Esophagus (tissue), 2 donors: ENCODE measurements around the gene PHF12. TPM values are rescaled to one million over a fixed set of nuclear protein-coding genes. Genes with fewer than 3 reads are reported as not detected.

ENCODE experiments used
- H3K27ac ChIP-seq, 2 donors: one replicate each; pipeline ENCODE4 v1.5.1; 2013; ENCODE audit warnings: low read depth in 2 of 2, mild to moderate bottlenecking in 2 of 2, inconsistent platforms in 1 of 2, low read length in 1 of 2, moderate library complexity in 1 of 2
- H3K27me3 ChIP-seq, 2 donors: one replicate each; pipeline ENCODE4 v1.6.1; 2013; ENCODE audit warnings: low read length in 2 of 2, control low read depth in 1 of 2, mild to moderate bottlenecking in 1 of 2; ENCODE audit not compliant: insufficient read depth in 2 of 2, control insufficient read depth in 1 of 2
- H3K36me3 ChIP-seq, 2 donors: one replicate each; pipeline ENCODE4 v1.6.1; 2013; ENCODE audit warnings: low read length in 1 of 2; ENCODE audit not compliant: control insufficient read depth in 2 of 2, insufficient read depth in 2 of 2
- H3K4me1 ChIP-seq, 2 donors: one replicate each; pipeline ENCODE4 v1.6.1; 2013; ENCODE audit warnings: low read length in 1 of 2; ENCODE audit not compliant: control insufficient read depth in 2 of 2, insufficient read depth in 2 of 2
- H3K4me3 ChIP-seq, 2 donors: one replicate each; pipeline ENCODE4 v1.5.1; 2013; ENCODE audit warnings: low read length in 2 of 2, mild to moderate bottlenecking in 2 of 2, low read depth in 1 of 2, moderate library complexity in 1 of 2
- H3K9me3 ChIP-seq, 2 donors: one replicate each; pipeline ENCODE4 v1.6.1; 2013; ENCODE audit warnings: mild to moderate bottlenecking in 2 of 2, low read depth in 1 of 2, low read length in 1 of 2, moderate library complexity in 1 of 2; ENCODE audit not compliant: control insufficient read depth in 2 of 2, insufficient read depth in 1 of 2
- WGBS, 2 donors: extraction: QIAGEN DNeasy Blood & Tissue Kit; methylation state at CpG; one replicate each; pipeline ENCODE4 v1.1.7; 2013; 5-methylcytosine and 5-hydroxymethylcytosine counted together
- polyA plus RNA-seq, 2 donors: library from polyadenylated mRNA; stranded (reverse); fragments of 200-250 nt; gene quantifications; one replicate each; pipeline ENCODE4 v1.2.3, GENCODE V29; 2013
- donor health status: healthy with polysubstance abuse.
- donor health status: Bipolar disorder and iron deficiency.

PHF12 gene
- polyA plus RNA-seq, 2 donors: 8.6 to 9.1 TPM

- no peak overlapping the region for H3K27ac ChIP-seq
- H3K36me3 ChIP-seq: peaks cover 0 to 2% of the 10 kb centered on the region in 2 donors
- H3K9me3 ChIP-seq: no peaks in the 10 kb centered on the region
- no peaks in the 10 kb centered on the region for H3K4me1 ChIP-seq
- H3K4me3 ChIP-seq: no peak overlapping the region
- 82 to 85% methylated on average over 5 of the region's 5 CpGs for WGBS, 2 donors
- H3K27me3 ChIP-seq: no peaks in the 10 kb centered on the region
Observed at GRCh38 chr17:28975646-28976045, 24.3 kb upstream of the PHF12 start.

- Histone ChIP-seq H3K36me3 (peaks cover 0 to 2% of the 10 kb centered on the region in 2 donors), H3K4me3 (no peak overlapping the region), H3K9me3 (no peaks in the 10 kb centered on the region), H3K4me1 (no peaks in the 10 kb centered on the region), H3K27ac (no peak overlapping the region), H3K27me3 (no peaks in the 10 kb centered on the region)
- 74 to 77% methylated on average over 2 of the region's 2 CpGs for WGBS, 2 donors
Observed at GRCh38 chr17:28975031-28975430, 23.7 kb upstream of the PHF12 start.

- Histone ChIP-seq H3K4me1 (peaks cover 0 to 2% of the 10 kb centered on the region in 2 donors), H3K27me3 (no peaks in the 10 kb centered on the region), H3K4me3 (no peak overlapping the region), H3K27ac (no peak overlapping the region), H3K9me3 (no peaks in the 10 kb centered on the region), H3K36me3 (peaks cover 0 to 2% of the 10 kb centered on the region in 2 donors)
- 85% methylated on average over 4 of the region's 4 CpGs for WGBS, 2 donors
Observed at GRCh38 chr17:28974451-28974850, 23.1 kb upstream of the PHF12 start.

- Histone ChIP-seq H3K36me3 (peaks cover 0 to 2% of the 10 kb centered on the region in 2 donors), H3K27me3 (no peaks in the 10 kb centered on the region), H3K4me3 (no peak overlapping the region), H3K9me3 (no peaks in the 10 kb centered on the region), H3K27ac (no peak overlapping the region), H3K4me1 (peaks cover 2% of the 10 kb centered on the region in 2 donors)
- WGBS, 2 donors: 67 to 74% methylated on average over 2 of the region's 2 CpGs
Observed at GRCh38 chr17:28973425-28973824, 22.1 kb upstream of the PHF12 start.

- H3K27me3 ChIP-seq: no peaks in the 10 kb centered on the region
- H3K9me3 ChIP-seq: no peaks in the 10 kb centered on the region
- no peak overlapping the region for H3K4me3 ChIP-seq
- 76 to 78% methylated on average over 10 of the region's 10 CpGs for WGBS, 2 donors
- peaks cover 0 to 2% of the 10 kb centered on the region in 2 donors for H3K36me3 ChIP-seq
- H3K27ac ChIP-seq: no peak overlapping the region
- peaks cover 2% of the 10 kb centered on the region in 2 donors for H3K4me1 ChIP-seq
Observed at GRCh38 chr17:28972437-28972836, 21.1 kb upstream of the PHF12 start.

GRCh38 chr17:28970879-28971278 is 19.6 kb upstream of the PHF12 start:
- no peaks in the 10 kb centered on the region for H3K9me3 ChIP-seq
- no peak overlapping the region for H3K4me3 ChIP-seq
- no peak overlapping the region for H3K27ac ChIP-seq
- H3K36me3 ChIP-seq: peaks cover 0 to 2% of the 10 kb centered on the region in 2 donors
- 48 to 56% methylated on average over 6 of the region's 6 CpGs for WGBS, 2 donors
- H3K27me3 ChIP-seq: no peaks in the 10 kb centered on the region
- H3K4me1 ChIP-seq: peaks cover 2% of the 10 kb centered on the region in 2 donors

GRCh38 chr17:28969706-28970393 is 18.5 kb upstream of the PHF12 start:
- no peak overlapping the region for H3K27ac ChIP-seq
- H3K9me3 ChIP-seq: no peaks in the 10 kb centered on the region
- H3K4me1 ChIP-seq: peaks cover 2% of the 10 kb centered on the region in 2 donors
- H3K36me3 ChIP-seq: peaks cover 0 to 2% of the 10 kb centered on the region in 2 donors
- 64 to 68% methylated on average over 12 of the region's 12 CpGs for WGBS, 2 donors
- no peak overlapping the region for H3K4me3 ChIP-seq
- H3K27me3 ChIP-seq: no peaks in the 10 kb centered on the region

GRCh38 chr17:28968914-28969295 is 17.6 kb upstream of the PHF12 start:
- Histone ChIP-seq H3K4me1 (peaks cover 2% of the 10 kb centered on the region in 2 donors), H3K9me3 (no peaks in the 10 kb centered on the region), H3K36me3 (peaks cover 0 to under 1% of the 10 kb centered on the region in 2 donors), H3K27ac (no peak overlapping the region), H3K27me3 (no peaks in the 10 kb centered on the region), H3K4me3 (no peak overlapping the region)
- 67 to 80% methylated on average over 2 of the region's 2 CpGs for WGBS, 2 donors

GRCh38 chr17:28968231-28968913 is 17.1 kb upstream of the PHF12 start:
- Histone ChIP-seq H3K27ac (no peak overlapping the region), H3K4me1 (peaks cover 2% of the 10 kb centered on the region in 2 donors), H3K9me3 (no peaks in the 10 kb centered on the region), H3K36me3 (no peaks in the 10 kb centered on the region), H3K27me3 (no peaks in the 10 kb centered on the region), H3K4me3 (no peak overlapping the region)
- 46 to 51% methylated on average over 10 of the region's 10 CpGs for WGBS, 2 donors
